Thyroid gland (tissue), 4 donors: ENCODE measurements around the gene APOO.

Experiments
- POLR2A ChIP-seq, 2 donors: fragments of 450-650 bp; IDR thresholded peaks; one replicate each; pipeline ENCODE4 v1.6.1; 2017; ENCODE audit warnings: antibody characterized with exemption in 2 of 2, mild to moderate bottlenecking in 2 of 2, moderate library complexity in 1 of 2
- TF ChIP-seq, protein P1 (sequence below), 6 experiments: fragments of 200-600 bp in 3 of 6; fragments of 450-650 bp in 3 of 6; sonication (generic) in 3 of 6; IDR thresholded peaks; one replicate each; pipeline ENCODE4 v1.5.1; 2016 to 2019; ENCODE audit warnings: antibody characterized with exemption in 6 of 6, mild to moderate bottlenecking in 2 of 6, inconsistent platforms in 1 of 6, moderate library complexity in 1 of 6

GRCh38 chrX:23840674-23841073 is 67.1 kb downstream of the APOO start:
- TF ChIP-seq, protein P1, sequence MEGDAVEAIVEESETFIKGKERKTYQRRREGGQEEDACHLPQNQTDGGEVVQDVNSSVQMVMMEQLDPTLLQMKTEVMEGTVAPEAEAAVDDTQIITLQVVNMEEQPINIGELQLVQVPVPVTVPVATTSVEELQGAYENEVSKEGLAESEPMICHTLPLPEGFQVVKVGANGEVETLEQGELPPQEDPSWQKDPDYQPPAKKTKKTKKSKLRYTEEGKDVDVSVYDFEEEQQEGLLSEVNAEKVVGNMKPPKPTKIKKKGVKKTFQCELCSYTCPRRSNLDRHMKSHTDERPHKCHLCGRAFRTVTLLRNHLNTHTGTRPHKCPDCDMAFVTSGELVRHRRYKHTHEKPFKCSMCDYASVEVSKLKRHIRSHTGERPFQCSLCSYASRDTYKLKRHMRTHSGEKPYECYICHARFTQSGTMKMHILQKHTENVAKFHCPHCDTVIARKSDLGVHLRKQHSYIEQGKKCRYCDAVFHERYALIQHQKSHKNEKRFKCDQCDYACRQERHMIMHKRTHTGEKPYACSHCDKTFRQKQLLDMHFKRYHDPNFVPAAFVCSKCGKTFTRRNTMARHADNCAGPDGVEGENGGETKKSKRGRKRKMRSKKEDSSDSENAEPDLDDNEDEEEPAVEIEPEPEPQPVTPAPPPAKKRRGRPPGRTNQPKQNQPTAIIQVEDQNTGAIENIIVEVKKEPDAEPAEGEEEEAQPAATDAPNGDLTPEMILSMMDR (IDR thresholded peaks at IDR 0.05) = no peak
- no peak for TF ChIP-seq POLR2A (IDR thresholded peaks at IDR 0.05)
